Activated CD8-positive, alpha-beta memory T cell treated with anti-CD3 and anti-CD28 coated beads, Interleukin-2, amount 50 U/mL, for 24 hours (primary cell): ENCODE data around the gene CUTA.
"Not testable (repeated sequence)": the region's sequence is repeated elsewhere in the genome, so short reads cannot be mapped to it uniquely, and the experiment has no call there.

Experiments used
- DNase-seq: peaks from one replicate; pipeline ENCODE4 v3.0.0-alpha.2; 2020; ENCODE audit errors: extremely low read depth

CUTA gene

DNA sequence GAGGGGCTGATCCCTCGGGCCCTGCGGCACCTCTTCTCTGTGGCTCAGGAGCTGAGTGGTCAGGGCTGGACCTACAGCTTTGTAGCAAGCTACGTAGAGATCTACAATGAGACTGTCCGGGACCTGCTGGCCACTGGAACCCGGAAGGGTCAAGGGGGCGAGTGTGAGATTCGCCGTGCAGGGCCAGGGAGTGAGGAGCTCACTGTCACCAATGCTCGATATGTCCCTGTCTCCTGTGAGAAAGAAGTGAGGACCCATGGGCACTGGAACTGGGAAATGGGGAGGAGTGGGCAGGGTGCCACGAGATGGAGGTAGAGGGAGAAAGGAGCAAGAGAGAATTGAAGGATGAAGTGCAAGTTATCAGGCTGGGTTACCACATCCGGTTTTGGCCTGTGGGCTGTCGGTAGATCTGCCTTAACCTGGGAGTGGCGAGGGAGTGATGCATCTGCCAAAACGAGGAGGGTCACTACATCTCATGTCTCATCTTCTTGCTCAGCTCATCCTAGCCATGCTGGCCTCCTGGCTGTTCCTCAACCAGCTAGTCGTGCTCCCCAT, 12.4 kb downstream of the CUTA start:
- DNase-seq: no peak

DNA sequence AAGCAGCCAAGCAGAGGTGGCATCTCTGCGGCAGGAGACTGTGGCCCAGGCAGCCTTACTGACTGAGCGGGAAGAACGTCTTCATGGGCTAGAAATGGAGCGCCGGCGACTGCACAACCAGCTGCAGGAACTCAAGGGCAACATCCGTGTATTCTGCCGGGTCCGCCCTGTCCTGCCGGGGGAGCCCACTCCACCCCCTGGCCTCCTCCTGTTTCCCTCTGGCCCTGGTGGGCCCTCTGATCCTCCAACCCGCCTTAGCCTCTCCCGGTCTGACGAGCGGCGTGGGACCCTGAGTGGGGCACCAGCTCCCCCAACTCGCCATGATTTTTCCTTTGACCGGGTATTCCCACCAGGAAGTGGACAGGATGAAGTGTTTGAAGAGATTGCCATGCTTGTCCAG, 13.0 kb downstream of the CUTA start:
- DNase-seq: no peak

DNA sequence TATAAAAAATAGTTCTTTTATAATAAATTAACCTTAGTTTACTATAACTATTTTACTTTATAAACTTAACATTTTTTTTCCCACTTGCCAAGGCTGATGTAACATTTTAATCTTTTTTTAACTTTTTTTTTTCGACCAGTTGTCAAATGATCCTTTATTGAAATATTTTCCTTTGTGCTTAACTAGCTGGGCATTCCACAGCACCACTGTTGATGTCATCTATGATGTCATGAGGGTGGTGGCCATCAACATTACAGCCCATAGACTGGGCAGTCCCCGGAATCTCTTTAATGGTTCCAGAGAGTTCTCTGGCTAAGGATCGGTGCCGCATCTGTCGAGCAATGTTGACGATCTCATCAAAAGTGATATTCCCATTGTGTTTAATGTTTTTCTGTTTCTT, 18.0 kb downstream of the CUTA start:
- not testable (repeated sequence) for DNase-seq

DNA sequence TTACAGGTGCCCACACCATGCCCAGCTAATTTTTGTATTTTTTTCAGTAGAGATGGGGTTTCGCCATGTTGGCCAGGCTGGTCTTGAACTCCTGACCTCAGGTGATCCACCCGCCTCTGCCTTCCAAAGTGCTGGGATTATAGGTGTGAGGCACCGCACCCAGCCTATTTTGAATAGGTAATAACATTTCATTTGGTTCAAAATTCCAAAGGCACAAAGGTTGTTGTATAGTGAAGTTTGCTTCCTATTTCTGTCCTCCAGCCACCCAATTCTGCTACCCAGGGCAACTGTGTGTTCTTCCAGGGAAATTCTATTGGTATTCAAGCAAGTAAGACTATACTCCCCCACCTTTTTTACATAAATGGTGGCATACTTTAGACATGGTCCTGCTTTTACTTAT, 19.3 kb downstream of the CUTA start:
- DNase-seq: not testable (repeated sequence)

DNA sequence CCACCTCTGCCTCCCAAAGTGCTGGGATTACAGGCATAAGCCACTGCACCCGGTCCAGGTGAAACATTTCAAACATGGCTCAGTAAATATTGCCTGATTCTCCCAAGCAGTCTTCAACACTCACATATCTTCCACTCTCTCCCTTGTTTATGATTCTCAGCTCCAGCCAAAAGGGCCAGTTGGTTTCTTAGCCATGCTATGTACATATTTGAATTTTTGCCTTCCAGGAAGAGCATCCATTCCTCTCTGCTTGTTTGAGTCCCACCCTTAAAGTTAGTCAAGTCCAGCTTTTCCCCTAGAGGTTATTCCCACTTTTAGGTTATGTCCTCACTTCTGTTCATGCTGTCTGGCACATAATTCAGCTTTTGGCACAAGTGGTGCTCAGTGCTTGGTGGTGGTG, 20.4 kb downstream of the CUTA start:
- no peak for DNase-seq

DNA sequence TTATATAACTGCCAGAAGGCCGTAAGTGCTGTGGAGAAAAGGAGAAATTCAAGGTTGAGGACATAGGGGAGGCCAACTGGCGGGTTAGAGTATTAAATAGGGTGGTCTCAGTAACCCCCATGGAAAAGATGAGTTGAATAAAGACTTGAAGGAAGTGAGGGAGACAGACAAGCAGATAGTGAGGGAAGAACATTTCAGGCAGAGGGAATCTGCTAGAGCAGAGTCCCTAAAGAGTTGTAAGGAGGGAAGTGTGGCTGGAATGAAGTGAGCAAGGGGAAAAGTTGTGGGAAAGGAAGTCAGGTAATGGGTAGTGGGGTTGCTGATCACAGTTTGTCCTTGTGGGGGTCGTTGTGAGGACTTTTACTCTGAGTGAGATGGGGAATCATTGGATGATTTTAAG, 24.9 kb downstream of the CUTA start:
- no peak for DNase-seq

DNA sequence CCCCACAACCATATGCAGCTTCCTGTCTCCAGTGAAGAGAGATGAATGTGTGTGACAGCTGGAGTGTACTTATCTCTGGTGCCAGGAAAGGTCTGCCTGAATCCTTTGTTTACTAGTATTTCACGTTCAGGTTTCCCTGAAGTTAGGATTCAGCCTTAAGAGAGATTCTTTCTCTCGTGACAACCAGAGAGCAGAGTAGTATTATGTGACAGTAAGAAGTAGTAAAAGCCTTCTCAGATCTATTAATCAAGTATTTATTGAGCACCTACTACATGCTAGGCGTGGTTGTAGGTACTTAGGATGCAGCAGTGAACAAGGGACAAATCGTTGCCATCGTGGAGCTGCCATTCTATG, 25.3 kb downstream of the CUTA start:
- no peak for DNase-seq

DNA sequence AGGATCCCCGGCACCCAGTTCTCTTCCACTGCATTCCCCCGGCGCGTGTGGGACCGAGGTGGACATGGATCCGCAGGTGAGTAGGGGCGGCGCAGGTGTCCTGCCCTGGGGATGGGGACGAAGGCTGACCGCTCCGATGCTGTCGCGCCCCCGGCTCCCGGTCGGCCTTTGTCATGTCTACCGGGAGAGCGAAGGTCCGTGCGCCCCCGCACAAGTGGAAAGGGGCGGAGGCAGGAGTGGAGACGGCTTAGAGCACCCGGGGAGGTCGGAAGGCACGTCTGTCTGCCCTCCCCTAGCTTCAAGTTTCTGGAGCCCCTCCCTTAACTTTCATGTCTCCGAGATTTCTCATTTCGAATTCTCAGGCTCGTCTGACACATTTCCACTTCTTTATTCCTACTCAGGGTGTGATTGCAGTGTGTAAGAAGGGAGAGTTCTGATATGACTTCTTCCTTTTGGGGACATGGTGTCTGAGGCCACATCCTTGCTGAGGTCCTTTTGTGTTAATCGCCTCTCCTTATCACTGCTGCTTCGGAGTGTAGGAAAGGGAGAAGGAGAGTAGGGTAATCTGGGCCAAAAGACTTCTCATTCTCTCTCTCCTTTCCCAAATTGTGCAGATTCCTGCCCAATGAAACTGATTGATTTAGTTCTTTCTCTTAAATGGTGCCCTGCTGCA, 25.8 kb downstream of the CUTA start:
- DNase-seq: no peak

DNA sequence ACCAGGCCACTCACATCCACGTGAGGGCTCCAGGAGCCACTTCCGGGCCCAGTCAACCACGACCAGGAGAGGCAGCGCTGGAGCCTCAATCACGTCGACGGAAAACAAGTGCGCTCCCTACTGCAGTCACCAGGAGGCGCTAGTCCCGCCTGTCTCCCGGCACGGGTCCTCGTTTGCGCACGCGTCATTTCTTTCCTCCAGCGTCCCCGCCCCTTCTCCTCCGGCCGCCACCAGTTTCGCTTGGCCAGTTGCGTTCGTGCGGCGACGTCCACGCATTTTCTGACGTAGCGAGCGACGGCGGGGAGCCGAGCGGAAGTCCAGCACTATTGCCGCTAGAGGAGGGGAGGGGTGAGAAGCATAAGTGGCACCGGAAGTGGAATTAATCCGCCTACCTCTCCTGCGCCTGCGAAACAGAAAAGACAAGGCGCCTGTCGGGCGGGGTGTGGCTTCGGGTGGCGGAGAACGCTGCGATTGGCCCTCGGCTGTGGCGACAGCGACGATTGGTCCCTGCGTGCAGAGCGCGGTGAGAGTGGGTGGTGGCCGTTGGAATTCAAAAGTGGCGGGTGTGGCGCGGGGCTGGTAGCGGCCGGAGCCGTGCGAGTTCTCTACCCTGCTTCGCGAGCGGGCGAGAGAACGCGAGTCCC, 26.5 kb downstream of the CUTA start, which contains the start of gene KIFC1:
TSS of gene KIFC1 (plus strand) at position 546 of the 644 bp plus-strand sequence. CDS start 163 bp downstream, outside the sequence.
- peak; percentile 99 for DNase-seq

DNA sequence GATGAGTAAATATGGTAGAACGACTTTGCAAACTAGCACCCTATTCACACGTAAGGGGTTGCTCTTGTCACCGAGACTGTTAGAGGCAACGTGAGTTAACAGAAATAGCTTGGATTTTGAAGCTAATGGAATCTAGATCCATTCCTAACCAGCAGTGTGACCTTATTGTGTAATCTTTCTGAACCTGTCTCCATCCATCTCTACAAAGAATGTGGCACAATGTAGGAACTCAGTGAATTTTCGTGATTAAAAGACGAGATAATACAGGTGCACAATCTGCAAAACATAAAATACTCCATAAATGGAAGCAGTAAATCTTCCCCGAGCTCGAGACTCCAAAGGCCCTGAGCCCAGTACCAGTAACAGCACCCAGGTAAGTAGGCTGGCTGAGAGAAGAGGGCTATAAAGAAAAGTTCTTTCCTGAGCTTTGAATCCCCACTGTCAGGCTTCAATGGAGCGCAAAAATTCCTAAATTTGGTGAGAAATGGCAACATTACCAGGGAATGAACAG, 27.1 kb downstream of the CUTA start:
- no peak for DNase-seq

DNA sequence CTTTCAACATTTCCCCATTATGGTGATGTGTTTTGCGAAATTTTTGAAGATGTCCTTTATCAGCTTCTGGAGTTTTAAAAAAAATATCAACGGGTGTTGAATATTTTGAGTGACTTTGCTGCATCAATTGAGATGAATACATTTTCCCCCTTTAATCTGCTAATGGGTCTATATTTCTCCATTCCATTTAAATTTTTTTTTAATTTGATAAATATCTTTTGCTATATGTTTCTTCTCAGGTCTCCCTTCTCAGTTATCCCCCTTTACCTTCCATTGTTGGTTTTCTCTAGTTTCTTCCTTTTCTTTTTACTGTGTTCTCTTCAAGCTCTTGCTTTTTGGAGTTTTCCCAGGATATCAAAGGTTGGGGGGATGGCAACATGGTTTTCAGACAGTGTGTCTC, 27.7 kb downstream of the CUTA start:
- no peak for DNase-seq

DNA sequence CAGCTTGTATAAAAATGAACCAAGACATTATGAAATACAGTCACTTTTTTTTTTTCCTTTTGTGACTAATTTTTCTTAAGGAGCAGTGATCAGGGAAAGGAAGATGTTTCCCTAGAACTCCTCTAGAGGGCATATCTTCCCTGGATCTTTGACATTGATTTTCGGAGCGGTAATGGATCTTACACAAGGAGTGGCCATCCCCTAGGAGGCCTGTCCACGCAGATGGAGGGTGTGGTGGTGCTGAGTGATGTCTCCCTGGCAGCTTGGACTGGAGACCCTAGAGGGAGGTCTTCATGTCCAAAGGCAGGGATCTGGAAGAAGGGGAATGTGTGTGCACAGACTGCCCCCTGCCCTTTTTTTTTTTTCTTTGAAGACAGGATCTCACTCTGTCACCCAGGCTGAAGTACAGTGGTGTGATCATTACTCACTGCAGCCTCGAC, 33.3 kb downstream of the CUTA start:
- DNase-seq: no peak

DNA sequence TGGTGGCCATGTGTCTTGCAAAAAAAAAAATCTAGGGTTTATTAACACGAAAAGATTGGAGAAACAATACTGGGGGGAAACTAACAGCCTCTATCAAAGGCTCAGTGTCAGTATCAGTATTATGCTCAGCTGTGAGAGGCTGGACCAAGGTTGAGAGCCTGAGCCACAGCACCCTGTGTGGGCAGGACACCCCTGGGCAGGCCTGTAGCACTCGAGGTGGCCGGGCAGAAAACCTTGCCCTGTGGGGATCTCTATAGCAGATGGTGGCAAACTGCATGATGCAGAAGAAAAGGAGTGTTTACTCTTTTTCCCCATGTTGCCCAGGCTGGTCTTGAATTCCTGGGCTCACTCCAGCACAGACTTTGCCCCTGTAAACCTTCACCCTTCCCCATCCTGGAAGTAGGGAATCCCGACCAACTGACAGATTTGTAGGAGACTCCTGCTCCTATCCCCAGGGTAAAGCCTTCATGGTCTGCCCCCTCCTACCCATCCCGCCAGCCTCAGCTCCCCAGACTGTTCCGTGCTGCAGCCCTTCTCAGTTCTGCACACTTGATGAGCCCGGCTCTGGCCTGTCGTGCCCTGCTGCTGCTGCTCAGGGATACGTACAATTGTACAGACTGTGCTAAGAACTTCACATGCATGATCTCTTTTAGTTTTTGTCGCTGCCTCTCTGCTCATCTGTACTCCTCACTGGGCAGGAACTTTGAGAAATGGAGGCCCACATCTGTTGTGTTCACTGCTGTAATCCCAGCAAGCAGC, 34.3 kb downstream of the CUTA start:
- DNase-seq: no peak

DNA sequence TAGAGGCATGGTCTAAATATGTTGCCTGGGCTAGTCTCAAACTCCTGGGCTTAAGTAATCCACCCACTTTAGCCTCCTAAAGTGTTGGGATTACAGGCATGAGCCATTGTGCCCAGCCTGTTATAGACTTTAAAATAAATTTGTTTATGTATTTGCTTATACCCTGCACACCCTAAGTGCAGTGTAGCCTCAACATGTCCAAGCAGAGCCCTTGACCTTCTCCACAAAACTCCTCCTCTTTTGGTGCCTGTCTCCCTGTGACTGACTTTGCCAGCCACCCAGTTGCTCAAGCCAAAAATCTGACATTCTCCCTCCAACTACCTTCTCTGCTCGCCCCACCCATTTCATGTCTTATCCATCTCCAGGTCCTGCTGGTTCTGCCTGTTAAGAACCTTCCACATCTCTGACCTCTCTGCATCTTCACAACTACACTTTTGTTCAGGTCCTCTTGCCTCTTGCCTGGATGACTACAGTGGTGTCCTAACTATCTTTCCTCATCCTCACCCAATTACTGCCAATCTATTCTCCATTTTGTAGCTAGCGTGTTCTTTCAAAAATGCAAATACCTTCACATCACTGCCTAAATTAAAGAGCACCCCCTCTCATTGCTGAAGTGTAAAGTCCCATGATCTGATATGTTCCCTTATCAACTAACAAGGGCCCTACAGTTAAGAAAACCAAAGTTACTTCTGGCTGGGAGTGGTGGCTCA, 37.5 kb downstream of the CUTA start:
- DNase-seq: no peak

DNA sequence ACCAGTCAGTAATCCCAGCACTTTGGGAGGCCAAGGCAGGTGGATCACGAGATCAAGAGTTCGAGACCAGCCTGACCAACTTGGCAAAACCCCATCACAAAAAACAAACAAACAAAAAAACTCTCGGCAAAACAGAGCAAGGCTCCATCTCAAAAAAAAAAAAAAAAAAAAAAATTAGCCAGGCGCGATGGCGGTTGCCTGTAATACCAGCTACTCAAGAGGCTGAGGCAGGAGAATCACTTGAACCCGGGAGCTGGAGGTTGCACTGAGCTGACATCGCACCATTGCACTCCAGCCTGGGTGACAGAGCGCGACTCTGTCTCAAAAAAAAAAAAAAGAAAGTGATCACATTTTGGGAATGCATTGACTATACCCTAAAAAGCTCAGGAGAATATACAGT, 38.7 kb downstream of the CUTA start:
- DNase-seq: not testable (repeated sequence)

DNA sequence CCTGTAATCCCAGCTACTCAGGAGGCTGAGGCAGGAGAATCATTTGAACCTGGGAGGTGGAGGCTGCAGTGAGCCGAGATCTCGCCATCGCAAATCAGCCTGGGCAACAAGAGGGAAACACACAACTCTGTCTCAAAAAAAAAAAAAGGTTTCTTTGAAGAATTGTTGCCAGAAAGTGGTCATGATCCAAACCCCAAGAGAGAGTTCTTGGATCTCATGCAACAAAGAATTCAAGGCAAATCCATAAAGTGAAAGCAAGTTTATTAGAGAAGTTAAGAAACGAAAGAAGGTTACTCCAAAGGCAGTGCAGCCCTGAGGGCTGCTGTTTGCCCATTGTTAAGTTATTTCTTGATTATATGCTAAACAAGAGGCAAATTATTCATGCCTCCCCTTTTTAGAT, 40.7 kb downstream of the CUTA start:
- no peak for DNase-seq

DNA sequence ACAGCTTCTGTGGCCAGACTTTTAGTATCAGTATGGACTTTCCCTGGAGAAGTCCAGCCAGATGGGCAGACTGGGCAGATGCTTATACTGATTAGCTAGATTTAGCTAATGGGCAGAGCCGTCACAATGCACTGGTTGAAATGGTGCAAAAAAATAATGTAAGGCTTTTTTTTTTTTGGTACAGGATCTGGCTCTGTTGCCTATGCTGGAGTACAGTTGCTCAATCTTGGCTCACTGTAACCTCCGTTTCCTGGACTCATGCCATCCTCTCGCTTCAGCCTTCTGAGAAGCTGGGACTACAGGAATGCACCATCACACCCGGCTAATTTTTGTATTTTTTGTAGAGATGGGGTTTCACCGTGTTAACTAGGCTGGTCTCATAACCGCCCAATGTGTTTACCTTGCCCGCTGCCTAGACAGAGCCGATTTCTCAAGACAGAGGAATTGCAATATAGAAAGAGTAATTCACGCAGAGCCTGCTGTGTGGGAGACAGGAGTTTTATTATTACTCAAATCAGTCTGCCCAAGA, 42.7 kb downstream of the CUTA start:
- DNase-seq: no peak

DNA sequence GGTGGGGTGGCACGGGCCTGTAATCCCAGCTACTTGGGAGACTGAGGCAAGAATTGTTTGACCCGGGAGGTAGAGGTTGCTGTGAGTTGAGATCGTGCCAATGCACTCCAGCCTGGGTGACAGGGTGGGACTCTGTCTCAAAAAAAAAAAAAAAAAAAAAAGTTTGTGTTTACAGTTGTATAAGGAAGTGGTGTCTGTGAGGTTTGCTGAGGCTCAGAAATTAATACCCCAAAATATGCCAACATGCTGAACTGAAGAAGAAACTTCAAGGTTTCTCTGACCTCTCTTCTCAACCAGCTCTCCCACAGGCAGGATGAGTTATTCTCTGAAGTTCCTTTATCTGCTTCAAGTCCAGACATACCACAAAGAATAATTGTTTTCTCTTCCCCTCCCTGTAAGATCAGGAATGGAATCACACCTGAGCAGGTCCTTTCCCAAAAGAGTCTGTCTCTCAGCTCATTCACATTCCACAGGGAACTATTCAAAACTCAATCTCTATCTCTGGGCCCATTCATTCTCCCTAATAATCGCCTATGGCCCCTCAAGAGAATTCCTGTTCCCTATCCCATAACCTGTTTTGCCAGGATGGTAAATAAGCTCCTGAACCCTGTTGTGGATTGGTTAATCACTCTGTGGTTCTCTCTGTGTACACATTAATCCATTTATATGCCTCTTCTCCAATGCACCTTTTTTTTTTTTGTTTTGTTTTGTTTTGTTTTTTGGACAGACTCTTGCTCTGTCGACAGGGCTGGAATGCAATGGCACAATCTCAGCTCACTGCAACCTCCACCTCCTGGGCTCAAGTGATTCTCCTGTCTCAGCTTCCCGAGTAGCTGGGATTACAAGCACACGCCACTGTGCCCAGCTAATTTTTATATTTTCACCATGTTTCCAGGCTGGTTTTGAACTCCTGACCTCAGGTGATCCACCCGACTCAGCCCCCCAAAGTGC, 43.7 kb downstream of the CUTA start:
- no peak for DNase-seq

DNA sequence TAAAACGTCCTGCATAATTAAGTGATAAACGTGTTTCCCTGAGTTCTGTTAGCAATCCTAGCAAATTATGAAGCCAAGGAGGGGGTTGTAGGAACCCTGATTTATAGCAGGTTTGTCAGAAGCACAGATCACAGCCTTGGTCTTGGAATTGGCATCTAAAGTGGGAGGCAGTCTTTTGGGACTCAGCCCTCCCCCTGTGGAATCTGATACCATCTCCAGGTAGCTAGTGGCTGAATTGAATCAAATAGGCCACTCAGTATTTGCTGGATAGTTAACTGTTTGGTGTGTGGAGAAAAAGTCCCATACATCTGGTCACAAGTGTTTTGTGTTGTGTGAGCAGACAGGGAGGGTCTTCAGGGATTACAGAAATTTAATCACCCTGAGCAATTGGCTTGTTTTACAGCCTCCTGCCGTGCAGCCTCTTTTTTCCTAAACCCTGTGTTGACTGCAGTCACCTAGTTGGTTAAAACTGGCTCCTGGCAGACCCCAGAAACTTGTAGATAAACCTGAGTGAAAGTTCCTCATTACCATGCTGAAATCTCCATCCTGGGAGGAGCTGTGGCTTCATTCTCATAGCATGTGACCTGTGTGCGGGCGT, 45.3 kb downstream of the CUTA start:
- no peak for DNase-seq

DNA sequence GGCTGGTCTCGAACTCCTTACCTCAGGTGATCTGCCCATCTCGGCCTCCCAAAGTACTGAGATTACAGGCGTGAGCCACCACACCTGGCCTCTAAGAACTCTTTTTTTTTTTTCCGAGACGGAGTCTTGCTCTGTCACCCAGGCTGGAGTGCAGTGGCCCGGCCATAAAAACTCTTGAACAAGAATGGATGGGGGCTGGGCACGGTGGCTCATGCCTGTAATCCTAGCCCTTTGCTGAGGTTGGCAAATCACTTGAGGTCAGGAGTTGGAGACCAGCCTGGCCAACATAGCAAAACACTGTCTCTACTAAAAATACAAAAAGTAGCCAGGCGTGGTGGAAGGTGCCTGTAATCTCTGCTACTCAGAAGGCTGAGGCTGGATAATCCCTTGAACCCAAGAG, 46.0 kb downstream of the CUTA start:
- DNase-seq: not testable (repeated sequence)
